K562 (cell line): ENCODE results near the gene HPD. TPM values are rescaled to one million over a fixed set of nuclear protein-coding genes. Genes with fewer than 3 reads are reported as not detected.

ENCODE experiments used
- EHMT2 ChIP-seq: fragments of 450-650 bp; IDR thresholded peaks from 2 replicates; pipeline ENCODE4 v1.6.1; 2018; ENCODE audit warnings: antibody characterized with exemption
- FOXK2 ChIP-seq, 2 experiments: fragments of 450-650 bp; IDR thresholded peaks in 1 of 2; conservative IDR thresholded peaks in 1 of 2; 2 replicates each; pipeline ENCODE4 v1.6.1; 2016; ENCODE audit warnings: low read depth in 2 of 2, mild to moderate bottlenecking in 1 of 2
- HDGF ChIP-seq: fragments of 450-650 bp; IDR thresholded peaks from 2 replicates; pipeline ENCODE4 v1.6.1; 2016
- HINFP ChIP-seq: fragments of 450-650 bp; conservative IDR thresholded peaks from 2 replicates; pipeline ENCODE4 v1.6.1; 2016; ENCODE audit warnings: missing genetic modification characterization, low read depth, mild to moderate bottlenecking, control low read depth, missing compliant biosample characterization
- HMGXB4 ChIP-seq: sonication (generic); formaldehyde crosslinking; IDR thresholded peaks from 2 replicates; pipeline ENCODE4 v1.8.1; 2023; ENCODE audit warnings: mild to moderate bottlenecking, missing genetic modification reagents
- LARP7 ChIP-seq: fragments of 450-650 bp; IDR thresholded peaks from 2 replicates; pipeline ENCODE4 v1.6.1; 2016
- MAFK ChIP-seq: IDR thresholded peaks from 2 replicates; pipeline ENCODE4 v1.6.1; 2011; ENCODE audit warnings: low read length, improper control_type of control experiment
- NCOA1 ChIP-seq: fragments of 450-650 bp; IDR thresholded peaks from 2 replicates; pipeline ENCODE4 v1.6.1; 2016; ENCODE audit warnings: low read depth
- PRDM10 ChIP-seq: fragments of 450-650 bp; IDR thresholded peaks from 2 replicates; pipeline ENCODE4 v1.6.1; 2018; ENCODE audit not compliant: partially characterized antibody
- SREBF1 ChIP-seq: fragments of 150-350 bp; IDR thresholded peaks from 2 replicates; pipeline ENCODE4 v1.6.1; 2014; ENCODE audit warnings: antibody characterized with exemption, low read depth, low read length, borderline replicate concordance
- ZBTB49 ChIP-seq: sonication (generic); formaldehyde crosslinking; IDR thresholded peaks from 2 replicates; pipeline ENCODE4 v1.8.0; 2022; ENCODE audit warnings: missing genetic modification reagents, mild to moderate bottlenecking, borderline replicate concordance
- ZNF143 ChIP-seq: sonication (generic); formaldehyde crosslinking; IDR thresholded peaks from 2 replicates; pipeline ENCODE4 v1.9.0; 2022; ENCODE audit warnings: mild to moderate bottlenecking, missing genetic modification reagents
- ZNF398 ChIP-seq: fragments of 250-450 bp; sonication (Bioruptor Pico); IDR thresholded peaks from 2 replicates; pipeline ENCODE4 v1.8.0; 2021; ENCODE audit warnings: moderate library complexity, mild to moderate bottlenecking, inconsistent platforms
- ZNF444 ChIP-seq: fragments of 250-450 bp; sonication (Bioruptor Pico); IDR thresholded peaks from 2 replicates; pipeline ENCODE4 v1.4.0; 2020; ENCODE audit warnings: mild to moderate bottlenecking, moderate library complexity
- polyA plus RNA-seq, 8 experiments: library from polyadenylated mRNA; depleted of rRNA in 4 of 8; stranded (reverse) in 5 of 8; unstranded in 3 of 8; fragments of >200 nt; fragmentation: Nextera tagmentation in 2 of 8; fragmentation: Illumina TruSeq in 1 of 8; extraction: Ambion mirVana in 2 of 8; extraction: Trizol in 1 of 8; gene quantifications; 2 replicates each; pipeline versions ENCODE4 v1.2.1 to v1.2.3, GENCODE V29; 2011 to 2014; ENCODE audit warnings: inconsistent platforms in 1 of 8, missing spikeins in 1 of 8
- total RNA-seq, 7 experiments: library from RNA; depleted of rRNA in 6 of 7; stranded (reverse); fragments of >200 nt in 6 of 7; fragmentation: Illumina TruSeq in 2 of 7; extraction: Trizol in 2 of 7; gene quantifications; 2 replicates each; pipeline versions ENCODE4 v1.2.1 to v1.2.3, GENCODE V29; 2011 to 2021; ENCODE audit warnings: low replicate concordance in 1 of 7

Gene HPD
- total and polyA plus RNA-seq, 9 of the 15 experiments (the other 6 are each of a cell fraction or from before 2014, with no cell fraction given) = 0.06 to 0.29 (median 0.07) TPM; not detected in 4

GRCh38 chr12:121796855-121797751 lies 61.6 kb downstream of the HPD start (continued):
- TF ChIP-seq SREBF1 (0 out of 2 replicates have a peak, but pooled peaks have one; percentile 35), PRDM10 (no peak), LARP7 (0 out of 2 replicates have a peak, but pooled peaks have one; percentile 46), FOXK2 (conservative IDR thresholded peaks at IDR 0.05 in 1 of 2, IDR thresholded peaks at IDR 0.05 in 1 of 2; ENCODE audit: low read depth in 2 of 2) (peak in 1 of 2 experiments; percentile 46; a peak in 1 of 4 replicates), MAFK (no peak), ZNF444 (CRISPR knock-in tag) (no peak), HDGF (no peak), ZBTB49 (CRISPR knock-in tag) (no peak), NCOA1 (peak; percentile 15; the same call in 1 of the 2 replicates), HMGXB4 (no peak), ZNF398 (no peak), ZNF143 (CRISPR knock-in tag) (no peak), EHMT2 (no peak), HINFP (tag) (no peak)
